Stomach (tissue), 9 donors: ENCODE measurements around the gene PRELID1. TPM values are rescaled to one million over a fixed set of nuclear protein-coding genes. Genes with fewer than 3 reads are reported as not detected.

Source experiments
- DNase-seq, 2 donors: peaks; one replicate each; pipeline versions ENCODE4 v3.0.0 to v3.0.0-alpha.2; 2013 to 2019
- H3K27ac ChIP-seq, 5 donors: fragments of 200-600 bp in 4 of 5; sonication (generic) in 4 of 5; one replicate each; pipeline ENCODE4 v1.5.1; 2013 to 2019; ENCODE audit warnings: mild to moderate bottlenecking in 1 of 5, moderate library complexity in 1 of 5
- H3K27me3 ChIP-seq, 3 donors: fragments of 200-600 bp; sonication (generic); one replicate each; pipeline ENCODE4 v1.5.1; 2017 to 2019; ENCODE audit warnings: mixed run types in 1 of 3
- H3K36me3 ChIP-seq, 4 donors: fragments of 200-600 bp; sonication (generic); 1 replicate in 3 of 4; 2 replicates in 1 of 4; pipeline ENCODE4 v1.5.1; 2016 to 2019
- H3K4me1 ChIP-seq, 4 donors: fragments of 200-600 bp; sonication (generic); one replicate each; pipeline ENCODE4 v1.5.1; 2016 to 2019
- H3K4me3 ChIP-seq, 4 donors: fragments of 200-600 bp; sonication (generic) in 3 of 4; one replicate each; pipeline ENCODE4 v1.5.1; 2016 to 2019; ENCODE audit warnings: mild to moderate bottlenecking in 1 of 4
- H3K9me3 ChIP-seq, 4 donors: fragments of 200-600 bp; sonication (generic); one replicate each; pipeline ENCODE4 v1.5.1; 2016 to 2019
- CTCF ChIP-seq, 7 experiments: fragments of 450-650 bp in 4 of 7; fragments of 200-600 bp in 3 of 7; sonication (generic) in 3 of 7; IDR thresholded peaks; one replicate each; pipeline ENCODE4 v1.5.1; 2016 to 2019; ENCODE audit warnings: antibody characterized with exemption in 7 of 7, control low read depth in 2 of 7, mild to moderate bottlenecking in 1 of 7
- EP300 ChIP-seq: sonication (generic); formaldehyde crosslinking; IDR thresholded peaks from one replicate; pipeline ENCODE4 v1.6.1; 2017; ENCODE audit warnings: antibody characterized with exemption
- POLR2A ChIP-seq, 4 donors: fragments of 450-650 bp; IDR thresholded peaks; one replicate each; pipeline ENCODE4 v1.6.1; 2016; ENCODE audit warnings: antibody characterized with exemption in 4 of 4, control low read depth in 2 of 4, mild to moderate bottlenecking in 1 of 4, moderate library complexity in 1 of 4
- POLR2AphosphoS5 ChIP-seq, 3 donors: sonication (generic); formaldehyde crosslinking; IDR thresholded peaks; one replicate each; pipeline ENCODE4 v1.6.1; 2016; ENCODE audit warnings: antibody characterized with exemption in 3 of 3
- WGBS, 5 donors: extraction: QIAGEN DNeasy Blood & Tissue Kit in 3 of 5; methylation state at CpG; one replicate each; pipeline versions ENCODE4 v1.1.5 to v1.1.7; 2013 to 2018; 5-methylcytosine and 5-hydroxymethylcytosine counted together
- intact Hi-C: fragments of 100-400 bp; cut with DNase I; formaldehyde crosslinking; loops from one replicate; pipeline ENCODE4 v1.15.1; 2023; ENCODE audit warnings: low total_unique reads
- polyA plus RNA-seq, 3 donors: library from polyadenylated mRNA; stranded (reverse); fragments of 200-250 nt; gene quantifications; one replicate each; pipeline ENCODE4 v1.2.3, GENCODE V29; 2013
- total RNA-seq, 5 donors: library from RNA; depleted of rRNA; stranded (reverse); fragments of >200 nt; gene quantifications; one replicate each; pipeline versions ENCODE4 v1.1.0 to v1.2.3, GENCODE V29; 2014 to 2016
- donor health status: healthy with polysubstance abuse.
- donor health status: Bipolar disorder and iron deficiency.
- donor health status: healthy.

Gene PRELID1
- total and polyA plus RNA-seq, 8 donors: 82.4 to 201 (median 135) TPM

GRCh38 chr5:177311723-177312648 is 8.4 kb downstream of the PRELID1 start, which contains the start of gene MXD3:
Gene MXD3, minus strand, starts transcription at chr5:177311898. Its CDS starts 68 bp downstream, at chr5:177311830.
- TF ChIP-seq POLR2AphosphoS5 (IDR thresholded peaks at IDR 0.05) (peak in 1 of 3 donors; percentile 53), POLR2A (IDR thresholded peaks at IDR 0.05) (no peak)
- Histone ChIP-seq H3K9me3 (no peaks in the 10 kb centered on the region), H3K4me3 (peak within 1 kb of the TSS; percentile 46 to 73 (median 62)), H3K27me3 (no peaks in the 10 kb centered on the region), H3K4me1 (peaks cover 24 to 62% (median 46%) of the 10 kb centered on the region in 4 donors), H3K36me3 (peaks cover 7 to 11% (median 10%) of the 10 kb centered on the region in 4 donors), H3K27ac (peak within 1 kb of the TSS in 4 of 5 donors; percentile 19 to 88 (median 54))
- 0 to 1% (median 1%) methylated on average over 16 to 78 of the region's 78 CpGs for WGBS, 5 donors
- intact Hi-C loops: no loop called here
- DNase-seq: peak; percentile 98

- H3K27me3 ChIP-seq: no peaks in the 10 kb centered on the region
- H3K4me3 ChIP-seq: peak overlapping the region; percentile 46 to 73 (median 62)
- DNase-seq: peak in 1 of 2 donors; percentile 66
- H3K4me1 ChIP-seq: peaks cover 24 to 55% (median 42%) of the 10 kb centered on the region in 4 donors
- H3K27ac ChIP-seq: peak overlapping the region in 2 of 5 donors; percentile 10 to 78
- peaks cover 0 to 8% (median 3%) of the 10 kb centered on the region in 4 donors for H3K36me3 ChIP-seq
- no peaks in the 10 kb centered on the region for H3K9me3 ChIP-seq
- no peak for TF ChIP-seq EP300
- TF ChIP-seq CTCF (IDR thresholded peaks at IDR 0.05): no peak
- no peak for TF ChIP-seq POLR2AphosphoS5 (IDR thresholded peaks at IDR 0.05)
- no peak for TF ChIP-seq POLR2A (IDR thresholded peaks at IDR 0.05)
- WGBS, 5 donors: 1 to 12% (median 4%) methylated on average over 11 to 19 of the region's 19 CpGs
- intact Hi-C loops: no loop called here
Observed at GRCh38 chr5:177312649-177313181, 9.1 kb downstream of the PRELID1 start.

- H3K27me3 ChIP-seq: no peaks in the 10 kb centered on the region
- H3K4me1 ChIP-seq: peaks cover 24 to 51% (median 44%) of the 10 kb centered on the region in 4 donors
- H3K4me3 ChIP-seq: no peak overlapping the region
- H3K9me3 ChIP-seq: no peaks in the 10 kb centered on the region
- DNase-seq: no peak
- no peak overlapping the region for H3K27ac ChIP-seq
- no peak for TF ChIP-seq POLR2A (IDR thresholded peaks at IDR 0.05)
- TF ChIP-seq CTCF (IDR thresholded peaks at IDR 0.05): no peak
- no peak for TF ChIP-seq EP300
- no peak for TF ChIP-seq POLR2AphosphoS5 (IDR thresholded peaks at IDR 0.05)
- peaks cover 0 to 7% (median 0%) of the 10 kb centered on the region in 4 donors for H3K36me3 ChIP-seq
- intact Hi-C loops: no loop called here
- WGBS, 5 donors: 90 to 97% (median 94%) methylated on average over 15 of the region's 15 CpGs
Observed at GRCh38 chr5:177313561-177314259, 10.1 kb downstream of the PRELID1 start.

GRCh38 chr5:177314376-177315342 is 11.1 kb downstream of the PRELID1 start:
- H3K27me3 ChIP-seq: no peaks in the 10 kb centered on the region
- no peaks in the 10 kb centered on the region for H3K9me3 ChIP-seq
- peaks cover 0 to 7% (median 0%) of the 10 kb centered on the region in 4 donors for H3K36me3 ChIP-seq
- no peak overlapping the region for H3K27ac ChIP-seq
- WGBS, 5 donors: 87 to 95% (median 89%) methylated on average over 17 to 18 of the region's 18 CpGs
- no peak overlapping the region for H3K4me3 ChIP-seq
- TF ChIP-seq POLR2A (IDR thresholded peaks at IDR 0.05) (no peak), CTCF (IDR thresholded peaks at IDR 0.05) (no peak), EP300 (no peak), POLR2AphosphoS5 (IDR thresholded peaks at IDR 0.05) (no peak)
- intact Hi-C loops: no loop called here
- no peak for DNase-seq
- peaks cover 24 to 42% (median 36%) of the 10 kb centered on the region in 4 donors for H3K4me1 ChIP-seq
